ENCODE measurements around the gene DCST2. TPM values are rescaled to one million over a fixed set of nuclear protein-coding genes. Genes with fewer than 3 reads are reported as not detected.

Gene DCST2
- total RNA-seq, 4 donors from 2014 or later = 0.35 to 0.54 TPM; not detected in 2

DNA sequence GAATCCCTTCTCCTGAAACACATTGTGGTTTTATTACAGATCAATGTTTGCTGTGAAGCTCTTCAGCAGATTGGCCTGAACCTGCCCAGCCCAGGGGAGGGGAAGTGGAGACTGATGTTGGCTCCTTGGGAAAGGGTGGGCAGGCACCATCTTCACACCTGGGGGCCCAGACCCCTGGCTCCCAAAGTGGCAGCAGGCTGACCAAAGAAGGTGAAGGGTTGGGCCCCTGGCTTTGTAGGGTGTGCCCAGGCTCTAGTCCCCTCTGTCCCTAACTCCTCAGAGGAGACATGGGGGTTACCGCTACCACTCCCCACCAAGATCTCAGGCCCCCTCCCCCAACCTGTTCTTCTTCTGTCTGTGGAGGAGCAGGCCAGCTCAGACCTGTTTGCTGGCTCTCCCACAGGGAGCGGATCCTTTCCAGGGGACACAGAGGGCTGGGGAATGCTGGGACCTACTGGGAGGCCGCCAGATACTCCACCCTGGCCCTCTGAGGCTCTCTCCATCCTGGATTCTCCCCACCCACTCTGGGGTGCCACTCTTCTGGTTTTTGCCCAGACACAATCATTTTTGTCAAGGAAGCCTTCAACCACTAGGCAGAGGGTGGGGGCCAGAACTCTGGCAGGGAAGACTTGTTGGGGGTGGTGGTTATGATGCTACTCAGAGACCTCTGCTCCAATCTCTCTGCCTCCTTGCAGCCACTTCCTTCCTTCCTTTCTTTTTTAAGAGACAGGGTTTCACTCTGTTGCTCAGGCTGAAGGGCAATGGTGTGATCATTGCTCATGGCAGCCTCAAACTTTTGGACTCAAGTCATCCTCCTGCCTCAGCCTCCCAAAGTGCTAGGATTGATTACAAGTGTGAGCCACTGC is 40.0 kb upstream of the DCST2 start:
- peaks cover under 1% of the 10 kb centered on the region for H3K27me3 ChIP-seq
- no peak overlapping the region for H3K27ac ChIP-seq
- no peaks in the 10 kb centered on the region for H3K9me3 ChIP-seq
- peaks cover 0 to 28% (median 11%) of the 10 kb centered on the region in 3 donors for H3K4me1 ChIP-seq
- no peak overlapping the region for H3K4me3 ChIP-seq
- WGBS, 2 donors (ENCODE audit: low coverage in 1 of 2) = 94% methylated on average over 2 of the region's 3 CpGs; no CpG with 5 or more reads in 1 of the 2 donors
- no peak for ATAC-seq
- H3K36me3 ChIP-seq = no peaks in the 10 kb centered on the region
- TF ChIP-seq, protein P1, sequence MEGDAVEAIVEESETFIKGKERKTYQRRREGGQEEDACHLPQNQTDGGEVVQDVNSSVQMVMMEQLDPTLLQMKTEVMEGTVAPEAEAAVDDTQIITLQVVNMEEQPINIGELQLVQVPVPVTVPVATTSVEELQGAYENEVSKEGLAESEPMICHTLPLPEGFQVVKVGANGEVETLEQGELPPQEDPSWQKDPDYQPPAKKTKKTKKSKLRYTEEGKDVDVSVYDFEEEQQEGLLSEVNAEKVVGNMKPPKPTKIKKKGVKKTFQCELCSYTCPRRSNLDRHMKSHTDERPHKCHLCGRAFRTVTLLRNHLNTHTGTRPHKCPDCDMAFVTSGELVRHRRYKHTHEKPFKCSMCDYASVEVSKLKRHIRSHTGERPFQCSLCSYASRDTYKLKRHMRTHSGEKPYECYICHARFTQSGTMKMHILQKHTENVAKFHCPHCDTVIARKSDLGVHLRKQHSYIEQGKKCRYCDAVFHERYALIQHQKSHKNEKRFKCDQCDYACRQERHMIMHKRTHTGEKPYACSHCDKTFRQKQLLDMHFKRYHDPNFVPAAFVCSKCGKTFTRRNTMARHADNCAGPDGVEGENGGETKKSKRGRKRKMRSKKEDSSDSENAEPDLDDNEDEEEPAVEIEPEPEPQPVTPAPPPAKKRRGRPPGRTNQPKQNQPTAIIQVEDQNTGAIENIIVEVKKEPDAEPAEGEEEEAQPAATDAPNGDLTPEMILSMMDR (IDR thresholded peaks at IDR 0.05) = no peak
- TF ChIP-seq EP300 (IDR thresholded peaks at IDR 0.05) (no peak), POLR2A (IDR thresholded peaks at IDR 0.05) (no peak), POLR2AphosphoS5 (IDR thresholded peaks at IDR 0.05) (no peak)

DNA sequence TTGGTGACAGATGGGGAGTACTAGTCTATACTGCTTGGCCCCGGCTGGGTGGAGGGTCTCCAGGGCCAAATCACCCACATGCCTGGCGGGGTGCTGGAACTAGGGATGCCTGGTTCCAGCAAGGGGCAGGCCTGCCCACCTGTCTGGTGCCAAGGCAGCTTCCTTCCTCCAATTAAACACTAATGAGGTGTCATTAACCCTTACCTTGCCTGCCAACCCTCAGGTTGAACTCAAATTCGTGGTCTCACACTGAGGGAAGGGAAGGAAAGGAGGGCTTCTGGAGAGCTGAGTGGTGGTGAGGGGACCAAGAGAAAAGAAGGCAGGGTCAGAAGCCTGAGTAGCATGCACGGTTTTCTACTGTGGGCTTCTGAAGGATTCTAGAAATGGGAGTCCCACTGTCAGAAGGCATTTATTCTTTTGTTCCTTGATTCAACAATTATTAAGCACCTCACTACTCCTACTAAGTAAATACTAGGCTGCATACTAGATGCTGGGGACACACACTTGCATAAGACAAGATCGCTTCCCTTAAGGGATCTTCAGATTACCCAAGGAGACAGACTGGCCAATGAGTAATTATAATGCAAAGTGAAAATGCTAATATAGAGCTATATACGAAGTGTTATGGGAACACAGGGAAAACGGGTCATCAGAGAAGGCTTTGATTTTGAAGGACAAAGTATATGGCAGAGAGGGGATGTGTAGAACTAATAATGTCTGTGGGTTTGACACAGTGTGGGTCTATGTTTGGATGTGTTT is 39.1 kb upstream of the DCST2 start:
- Histone ChIP-seq H3K9me3 (no peaks in the 10 kb centered on the region), H3K36me3 (peaks cover 0 to 3% of the 10 kb centered on the region in 2 donors), H3K4me3 (no peak overlapping the region), H3K27me3 (no peaks in the 10 kb centered on the region), H3K27ac (no peak overlapping the region), H3K4me1 (peaks cover 0 to 23% (median 7%) of the 10 kb centered on the region in 3 donors)
- ATAC-seq = no peak
- 44 to 55% methylated on average over 4 to 7 of the region's 7 CpGs for WGBS, 2 donors (ENCODE audit: low coverage in 1 of 2)
- TF ChIP-seq POLR2A (IDR thresholded peaks at IDR 0.05) = no peak
- TF ChIP-seq, protein P1 (IDR thresholded peaks at IDR 0.05) = no peak
- no peak for TF ChIP-seq POLR2AphosphoS5 (IDR thresholded peaks at IDR 0.05)
- no peak for TF ChIP-seq EP300 (IDR thresholded peaks at IDR 0.05)

DNA sequence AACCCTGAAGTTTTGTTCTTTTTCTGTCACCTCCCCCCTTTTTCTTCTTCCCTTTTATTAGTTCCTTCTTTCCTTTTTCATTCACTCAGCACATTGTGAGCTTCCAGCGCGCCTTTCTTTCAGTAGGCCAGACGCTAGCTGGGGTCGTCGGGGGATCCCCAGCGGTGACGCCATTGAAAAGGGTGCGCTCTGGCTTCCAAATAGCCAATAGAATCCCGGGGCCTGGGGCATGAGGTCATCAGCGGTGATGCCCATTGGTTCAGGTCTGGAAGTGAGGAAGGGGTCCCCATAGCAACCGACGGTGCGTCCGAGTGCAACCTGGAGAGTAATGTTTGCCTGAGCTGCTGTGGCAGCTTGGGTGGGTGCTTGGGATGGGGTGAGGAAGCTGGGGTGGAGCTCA is 38.1 kb upstream of the DCST2 start:
- H3K4me1 ChIP-seq = peaks cover 0 to 23% (median 7%) of the 10 kb centered on the region in 3 donors
- no peaks in the 10 kb centered on the region for H3K27me3 ChIP-seq
- TF ChIP-seq POLR2AphosphoS5 (IDR thresholded peaks at IDR 0.05) = no peak
- no peak for TF ChIP-seq EP300 (IDR thresholded peaks at IDR 0.05)
- TF ChIP-seq POLR2A (IDR thresholded peaks at IDR 0.05) = no peak
- TF ChIP-seq, protein P1 (IDR thresholded peaks at IDR 0.05) = no peak
- H3K36me3 ChIP-seq = peaks cover 0 to 9% of the 10 kb centered on the region in 2 donors
- ATAC-seq = no peak
- 90% methylated on average over 2 of the region's 14 CpGs; no CpG with 5 or more reads in 1 of the 2 donors for WGBS, 2 donors (ENCODE audit: low coverage in 1 of 2)
- no peak overlapping the region for H3K4me3 ChIP-seq
- H3K9me3 ChIP-seq = no peaks in the 10 kb centered on the region
- H3K27ac ChIP-seq = peak overlapping the region in 2 of 4 donors; percentile 59 to 82

DNA sequence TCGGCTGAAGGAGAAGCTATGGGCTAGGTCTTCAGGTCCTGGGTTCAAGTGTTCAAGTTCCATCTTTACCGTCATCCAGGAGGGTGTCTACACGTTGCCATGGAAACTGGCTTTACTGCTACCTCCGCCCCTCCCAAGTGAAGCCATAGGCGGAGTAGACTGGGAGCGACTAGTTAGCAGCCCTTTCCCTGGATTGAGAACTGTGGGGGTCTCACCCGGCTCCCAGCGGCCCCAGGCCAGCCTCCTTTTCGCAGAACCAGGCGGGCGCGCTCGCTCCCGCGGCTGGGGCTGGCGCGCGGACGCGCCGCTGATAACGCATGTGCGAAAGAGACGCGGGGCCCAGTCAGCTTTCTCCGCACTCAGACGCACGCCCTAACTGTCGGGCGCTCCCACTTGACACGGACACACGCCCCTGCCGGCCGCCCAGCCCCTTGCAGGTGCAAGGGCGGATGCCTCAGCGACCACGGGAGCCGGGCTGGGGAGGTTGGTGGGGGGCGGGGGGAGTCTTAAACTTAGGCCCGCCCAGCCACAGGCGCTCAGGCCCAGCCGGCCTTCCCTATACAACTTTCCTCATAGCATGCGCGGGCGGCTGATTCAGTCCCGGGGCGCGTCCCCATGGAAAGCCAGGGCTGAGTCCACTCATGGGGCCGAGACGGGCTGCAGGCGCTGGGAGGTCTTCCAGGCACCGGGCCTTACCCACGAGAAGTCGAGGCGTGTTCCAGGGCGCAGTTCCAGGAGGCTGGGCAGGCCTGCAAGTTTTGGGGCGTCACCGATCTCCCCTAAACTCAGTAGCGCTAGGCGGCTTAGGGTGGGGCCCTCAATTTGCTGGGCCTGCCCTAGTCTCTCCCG is 37.4 kb upstream of the DCST2 start:
- H3K4me3 ChIP-seq = peak overlapping the region; percentile 37 to 55
- ATAC-seq = peak; percentile 87
- H3K36me3 ChIP-seq = peaks cover 0 to 9% of the 10 kb centered on the region in 2 donors
- no peaks in the 10 kb centered on the region for H3K9me3 ChIP-seq
- WGBS, 2 donors (ENCODE audit: low coverage in 1 of 2) = 30% methylated on average over 6 of the region's 61 CpGs; no CpG with 5 or more reads in 1 of the 2 donors
- no peak for TF ChIP-seq EP300 (IDR thresholded peaks at IDR 0.05)
- TF ChIP-seq, protein P1 (IDR thresholded peaks at IDR 0.05) = peak in 3 of 4 experiments; percentile 45 to 63 (median 46)
- peak; percentile 24 for TF ChIP-seq POLR2AphosphoS5 (IDR thresholded peaks at IDR 0.05)
- peak overlapping the region in 3 of 4 donors; percentile 59 to 82 (median 74) for H3K27ac ChIP-seq
- peaks cover 0 to 23% (median 7%) of the 10 kb centered on the region in 3 donors for H3K4me1 ChIP-seq
- H3K27me3 ChIP-seq = no peaks in the 10 kb centered on the region
